GM12864 (cell line): Measurements from ENCODE around the gene PRKG1.
"Not testable (repeated sequence)": the region's sequence is repeated elsewhere in the genome, so short reads cannot be mapped to it uniquely, and the experiment has no call there.

ENCODE experiments used
- DNase-seq: peaks from one replicate; pipeline ENCODE4 v3.0.0-alpha.2; 2011; ENCODE audit warnings: low read depth
- H3K4me3 ChIP-seq: 2 replicates; pipeline ENCODE4 v1.5.1; 2011; ENCODE audit warnings: mild to moderate bottlenecking, low read depth, low read length, control low read depth
- TF ChIP-seq, protein P1 (sequence below): IDR thresholded peaks from 2 replicates; pipeline ENCODE4 v1.5.1; 2011; ENCODE audit warnings: low read depth, mild to moderate bottlenecking, moderate library complexity, low read length, control low read depth, inconsistent platforms; ENCODE audit errors: missing control alignments

Gene PRKG1

DNA sequence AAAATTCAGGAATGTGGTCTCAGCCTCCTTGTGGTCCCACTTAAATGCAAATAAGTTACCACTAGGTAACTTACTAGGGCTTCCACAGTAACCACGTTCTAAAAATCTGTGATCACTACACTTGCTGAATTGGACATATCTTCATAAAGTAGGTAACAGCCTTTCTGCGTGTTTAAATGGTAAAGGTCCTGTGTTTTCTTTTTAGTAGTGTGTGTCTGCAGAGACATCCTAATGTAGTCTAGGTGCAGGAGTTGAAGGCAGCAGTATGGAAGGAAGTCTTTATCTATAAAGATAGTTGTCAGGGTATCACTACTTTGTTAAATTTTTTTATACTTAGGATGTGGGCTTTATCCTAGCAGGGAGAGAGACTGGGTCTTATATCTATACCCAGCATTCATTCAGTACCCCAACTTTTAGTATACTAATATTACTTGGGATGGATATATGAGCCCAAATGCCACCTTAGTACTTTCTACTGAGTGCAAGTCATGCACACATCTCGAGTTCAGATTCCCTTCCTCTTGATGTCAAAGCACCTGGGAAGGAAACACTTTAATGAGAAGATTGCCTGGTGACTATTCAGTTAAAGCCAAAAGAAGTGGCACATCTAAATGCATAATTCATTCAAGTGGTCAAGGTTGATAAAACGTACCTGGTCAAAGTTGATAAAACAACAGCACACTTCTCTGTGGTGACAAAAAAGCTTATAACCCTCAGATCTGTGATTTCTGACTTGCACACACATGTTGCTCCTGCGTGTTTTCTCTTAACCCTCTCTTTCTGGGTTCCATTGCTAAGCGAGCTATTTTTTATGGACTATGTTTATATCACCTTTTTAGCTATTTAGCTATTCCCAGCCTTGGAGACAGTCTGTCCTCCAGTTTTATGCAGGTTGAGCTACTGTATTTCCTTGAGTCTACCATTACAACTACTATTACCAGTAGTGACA is 958.7 kb downstream of the PRKG1 start:
- no peak overlapping the region for H3K4me3 ChIP-seq
- TF ChIP-seq, protein P1, sequence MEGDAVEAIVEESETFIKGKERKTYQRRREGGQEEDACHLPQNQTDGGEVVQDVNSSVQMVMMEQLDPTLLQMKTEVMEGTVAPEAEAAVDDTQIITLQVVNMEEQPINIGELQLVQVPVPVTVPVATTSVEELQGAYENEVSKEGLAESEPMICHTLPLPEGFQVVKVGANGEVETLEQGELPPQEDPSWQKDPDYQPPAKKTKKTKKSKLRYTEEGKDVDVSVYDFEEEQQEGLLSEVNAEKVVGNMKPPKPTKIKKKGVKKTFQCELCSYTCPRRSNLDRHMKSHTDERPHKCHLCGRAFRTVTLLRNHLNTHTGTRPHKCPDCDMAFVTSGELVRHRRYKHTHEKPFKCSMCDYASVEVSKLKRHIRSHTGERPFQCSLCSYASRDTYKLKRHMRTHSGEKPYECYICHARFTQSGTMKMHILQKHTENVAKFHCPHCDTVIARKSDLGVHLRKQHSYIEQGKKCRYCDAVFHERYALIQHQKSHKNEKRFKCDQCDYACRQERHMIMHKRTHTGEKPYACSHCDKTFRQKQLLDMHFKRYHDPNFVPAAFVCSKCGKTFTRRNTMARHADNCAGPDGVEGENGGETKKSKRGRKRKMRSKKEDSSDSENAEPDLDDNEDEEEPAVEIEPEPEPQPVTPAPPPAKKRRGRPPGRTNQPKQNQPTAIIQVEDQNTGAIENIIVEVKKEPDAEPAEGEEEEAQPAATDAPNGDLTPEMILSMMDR = no peak
- DNase-seq = no peak

DNA sequence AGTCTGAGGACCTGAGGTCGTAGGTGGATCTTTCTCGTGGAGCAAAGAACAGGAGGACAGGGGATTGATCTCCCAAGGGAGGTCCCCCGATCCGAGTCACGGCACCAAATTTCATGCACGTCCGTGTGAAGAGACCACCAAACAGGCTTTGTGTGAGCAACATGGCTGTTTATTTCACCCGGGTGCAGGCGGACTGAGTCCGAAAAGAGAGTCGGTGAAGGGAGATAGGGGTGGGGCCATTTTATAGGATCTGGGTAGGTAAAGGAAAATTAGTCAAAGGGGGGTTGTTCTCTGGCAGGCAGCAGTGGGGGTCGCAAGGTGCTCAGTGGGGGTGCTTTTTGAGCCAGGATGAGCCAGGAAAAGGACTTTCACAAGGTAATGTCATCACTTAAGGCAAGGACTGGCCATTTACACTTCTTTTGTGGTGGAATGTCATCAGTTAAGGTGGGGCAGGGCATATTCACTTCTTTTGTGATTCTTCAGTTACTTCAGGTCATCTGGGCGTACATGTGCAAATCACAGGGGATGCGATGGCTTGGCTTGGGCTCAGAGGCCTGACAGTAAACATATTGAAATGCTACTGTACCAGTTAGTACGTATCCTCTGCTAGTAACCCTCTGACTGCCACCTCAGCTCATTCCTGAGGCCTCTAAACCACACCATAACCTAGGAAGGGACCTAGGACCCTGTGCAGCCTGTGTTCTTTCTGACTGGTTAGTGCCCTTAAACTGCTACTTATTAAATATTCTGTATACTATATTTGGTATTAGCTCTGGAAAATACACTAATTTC is 964.9 kb downstream of the PRKG1 start:
- H3K4me3 ChIP-seq, DNase-seq: not testable (repeated sequence)

DNA sequence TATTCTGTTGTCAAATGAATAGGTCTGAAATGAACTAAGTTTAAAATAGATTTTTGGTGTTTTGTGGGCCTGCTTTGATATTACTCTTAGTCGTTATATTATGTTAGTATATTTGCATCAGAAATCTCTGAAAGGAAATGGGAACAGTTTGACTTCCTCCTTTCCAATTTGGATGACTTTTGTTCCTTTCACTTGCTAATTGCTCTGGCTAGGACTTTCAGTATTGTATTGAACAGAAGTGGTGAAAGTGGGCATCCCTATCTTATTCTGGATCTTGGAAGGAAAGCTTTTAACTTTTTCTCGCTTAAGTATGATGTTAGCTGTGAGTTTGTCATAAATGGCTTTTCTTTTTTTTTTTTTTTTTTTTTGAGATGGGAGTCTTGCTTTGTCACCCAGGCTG is 966.2 kb downstream of the PRKG1 start:
- TF ChIP-seq, protein P1 = no peak
- H3K4me3 ChIP-seq = no peak overlapping the region
- no peak for DNase-seq

DNA sequence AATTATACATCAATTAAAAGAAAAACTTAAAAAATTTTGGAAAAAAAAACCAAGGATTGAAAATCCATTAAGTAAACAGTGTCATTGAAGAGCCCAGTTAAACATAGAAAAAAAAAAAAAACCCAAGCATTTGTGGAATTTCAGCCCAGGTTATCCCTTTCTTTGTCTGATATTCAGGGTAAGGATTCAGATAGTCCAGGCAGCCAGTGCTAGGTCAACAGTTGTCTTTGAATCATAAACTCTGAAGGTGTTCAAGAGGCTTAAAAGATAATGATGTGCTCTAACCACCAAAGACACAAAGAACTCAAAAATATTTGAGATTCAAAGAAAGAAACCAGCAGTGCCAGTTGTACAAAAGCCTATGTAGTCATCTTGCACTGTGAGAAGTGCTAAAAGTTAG is 969.5 kb downstream of the PRKG1 start:
- H3K4me3 ChIP-seq = no peak overlapping the region
- no peak for DNase-seq
- TF ChIP-seq, protein P1 = no peak

DNA sequence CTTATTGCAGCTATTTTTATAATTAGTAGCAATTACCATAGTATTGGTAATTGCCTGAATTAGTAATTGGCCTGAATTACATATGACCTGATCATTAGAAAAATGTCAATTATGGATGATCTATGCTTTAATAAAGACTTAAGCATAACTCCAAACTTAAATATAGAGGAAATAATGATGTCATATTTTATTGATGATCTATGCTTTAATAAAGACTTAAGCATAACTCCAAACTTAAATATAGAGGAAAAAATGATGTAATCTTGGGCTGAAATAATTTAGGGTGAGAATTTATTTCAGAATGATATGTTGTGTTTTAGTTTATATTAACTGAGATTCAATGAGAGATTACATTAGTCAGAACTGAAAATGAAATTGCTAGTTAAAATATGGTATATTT is 973.8 kb downstream of the PRKG1 start:
- TF ChIP-seq, protein P1 = no peak

DNA sequence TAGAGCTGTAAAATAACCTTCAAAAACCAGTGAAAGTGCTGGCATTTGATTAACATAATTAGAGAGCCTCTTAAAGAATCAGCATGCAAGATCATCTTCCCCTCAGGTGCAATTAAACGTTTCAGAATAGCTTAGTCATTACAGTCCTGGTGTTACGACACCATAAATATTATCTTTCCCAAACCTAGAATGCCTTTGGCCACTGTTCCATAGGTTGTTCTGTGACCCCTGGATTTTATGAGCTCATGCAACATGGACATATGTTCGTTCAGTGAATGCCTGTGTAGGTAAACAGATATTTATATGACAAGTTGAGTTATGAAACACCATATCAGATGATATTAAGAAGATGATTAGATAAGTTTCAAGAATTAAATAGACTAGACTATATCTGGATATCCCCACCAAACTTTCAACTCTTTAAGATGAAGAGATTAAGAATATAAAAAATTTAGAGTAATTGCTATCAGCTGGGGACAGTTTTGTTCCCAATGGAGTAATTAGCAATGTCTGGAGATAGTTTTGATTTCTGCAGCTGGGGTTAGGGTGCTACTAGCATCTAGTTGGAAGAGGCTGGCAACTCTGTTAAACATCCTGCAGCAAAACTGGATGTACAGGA is 976.3 kb downstream of the PRKG1 start:
- TF ChIP-seq, protein P1 = no peak
- DNase-seq = no peak
- no peak overlapping the region for H3K4me3 ChIP-seq

More for the DNA sequence above, 973.8 kb downstream of the PRKG1 start:
- DNase-seq = no peak
- no peak overlapping the region for H3K4me3 ChIP-seq

DNA sequence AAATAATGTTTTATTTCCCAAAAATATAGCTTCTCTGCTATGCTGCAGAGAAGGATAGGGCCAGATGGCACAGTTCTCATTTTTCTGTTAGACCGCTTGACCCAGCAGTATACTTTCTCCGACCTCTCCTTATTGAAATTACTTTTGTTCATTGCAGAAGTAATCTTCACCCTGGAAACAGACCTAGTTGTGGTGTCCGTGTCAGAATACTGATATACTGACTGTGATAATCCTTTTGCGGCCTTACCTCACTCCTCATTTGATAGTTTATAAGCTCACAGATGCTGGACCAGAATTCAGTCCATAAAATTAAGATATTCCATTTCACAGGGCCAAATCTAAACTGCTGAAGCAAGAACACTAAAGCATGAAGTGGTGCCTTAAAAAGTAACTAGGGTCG is 979.2 kb downstream of the PRKG1 start:
- DNase-seq = no peak
- H3K4me3 ChIP-seq = no peak overlapping the region
- TF ChIP-seq, protein P1 = no peak
